Fibroblast of upper back skin (primary cell): ENCODE data around the gene TRIM46.

Source experiments
- DNase-seq: peaks from one replicate; pipeline ENCODE4 v3.0.0-alpha.2; 2013

Gene TRIM46

DNA sequence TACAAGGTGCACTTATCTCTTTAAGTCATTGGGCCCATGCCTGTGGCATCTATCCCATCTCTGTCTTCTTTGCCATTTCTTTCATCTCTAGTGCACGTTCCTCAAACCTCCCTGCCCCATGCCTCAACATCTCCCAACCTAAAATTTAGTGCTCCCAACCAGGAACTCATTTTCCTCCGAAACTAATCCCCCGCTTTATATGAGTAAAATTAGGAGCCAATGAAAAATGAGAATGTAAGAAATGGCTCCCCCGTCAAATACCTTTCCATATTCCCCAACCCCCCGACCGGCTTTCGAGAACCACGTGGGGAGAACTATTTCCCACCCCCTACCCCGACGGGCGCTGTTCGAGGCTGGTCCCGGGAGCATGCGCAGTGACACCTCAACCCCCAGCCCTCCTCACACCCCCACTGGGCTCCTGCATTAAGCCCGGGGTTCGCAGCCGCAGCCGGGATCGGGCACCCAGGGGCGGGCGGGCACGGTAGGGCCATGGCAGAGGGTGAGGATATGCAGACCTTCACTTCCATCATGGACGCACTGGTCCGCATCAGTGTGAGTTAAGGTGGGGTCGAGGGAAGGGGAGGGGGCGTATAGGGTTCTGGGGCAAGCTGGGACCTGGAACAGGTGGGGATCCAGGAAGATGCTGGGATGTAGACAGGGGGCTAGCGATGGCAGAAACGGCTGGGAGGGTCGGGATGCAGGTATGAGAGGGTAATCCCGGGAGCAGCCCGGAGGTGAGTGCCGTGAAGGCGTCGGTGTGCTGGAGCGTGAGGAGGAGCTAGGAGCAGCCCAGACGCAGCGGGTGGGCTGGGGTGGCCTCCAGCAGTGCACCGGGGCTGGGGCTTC lies at the start of gene TRIM46:
Gene TRIM46, plus strand, starts transcription at position 372 of the 846 bp plus-strand sequence. Its CDS starts 118 bp downstream, at position 490.
- DNase-seq: peak; percentile 84

DNA sequence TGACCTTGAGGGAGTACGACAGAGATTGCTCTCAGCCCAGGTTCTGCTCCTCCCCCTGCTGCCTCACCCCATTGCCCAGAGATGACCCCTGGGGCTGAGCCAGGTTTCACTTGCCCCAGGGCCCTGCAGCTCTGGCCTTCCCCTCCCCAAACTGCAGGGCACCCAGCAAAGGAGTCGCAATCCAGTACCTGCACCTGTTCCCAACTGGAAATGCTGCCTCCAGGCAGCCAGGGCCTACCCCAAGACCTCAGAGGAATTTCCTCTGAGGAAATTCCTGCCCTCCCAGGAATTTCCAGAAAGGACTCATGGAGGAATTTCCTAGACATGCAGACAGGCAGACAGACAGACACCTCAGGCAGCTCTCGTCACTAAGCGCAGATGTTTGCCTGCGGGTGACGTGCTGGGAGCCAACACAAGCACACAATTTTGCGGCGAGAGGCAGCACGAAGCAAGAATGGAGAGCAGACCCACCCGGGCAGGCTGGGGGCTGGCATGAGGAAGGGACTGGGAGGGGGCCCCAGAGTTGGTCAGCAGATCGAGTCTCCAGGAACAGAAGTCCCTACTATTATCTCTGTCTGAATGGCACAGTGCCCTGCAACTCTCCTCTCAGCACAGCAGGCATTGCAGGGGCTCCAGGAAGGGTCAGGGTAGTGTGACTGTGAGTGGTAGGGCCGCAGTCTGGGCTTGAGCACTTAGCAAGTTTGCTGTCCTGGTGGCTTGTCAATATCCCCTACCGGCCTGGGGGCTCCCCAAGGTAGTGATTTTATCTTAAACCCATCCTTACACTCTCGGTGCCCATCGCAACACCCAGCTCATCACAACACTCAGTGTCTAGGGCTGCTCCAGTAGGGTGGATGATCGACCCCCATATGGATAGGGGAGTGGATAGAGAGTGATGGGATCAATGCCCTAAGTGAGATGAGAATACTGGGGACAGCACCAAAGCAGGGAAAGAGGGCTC lies 48.9 kb upstream of the TRIM46 start:
- peak; percentile 24 for DNase-seq

DNA sequence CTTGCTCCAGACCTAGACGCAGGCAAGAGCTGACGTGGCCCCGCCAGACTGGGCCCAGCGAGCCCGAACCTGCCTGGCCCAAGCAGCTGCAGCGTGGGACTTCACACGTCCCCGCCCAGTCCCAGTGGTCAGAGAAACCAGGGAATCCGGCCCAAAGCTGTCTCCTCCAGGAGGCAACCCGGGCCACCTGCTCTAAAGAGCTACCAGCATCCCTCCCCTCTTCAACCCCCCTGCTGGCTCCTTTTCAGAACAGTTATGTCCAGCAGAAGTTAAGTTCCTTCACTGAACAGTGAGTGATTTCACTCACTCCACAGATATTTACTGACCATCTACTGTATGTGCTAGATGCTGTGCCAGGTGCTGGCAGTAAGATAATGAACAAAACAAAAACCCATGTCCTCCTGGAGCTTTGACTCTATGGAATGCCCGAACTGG lies 48.1 kb upstream of the TRIM46 start:
- no peak for DNase-seq

DNA sequence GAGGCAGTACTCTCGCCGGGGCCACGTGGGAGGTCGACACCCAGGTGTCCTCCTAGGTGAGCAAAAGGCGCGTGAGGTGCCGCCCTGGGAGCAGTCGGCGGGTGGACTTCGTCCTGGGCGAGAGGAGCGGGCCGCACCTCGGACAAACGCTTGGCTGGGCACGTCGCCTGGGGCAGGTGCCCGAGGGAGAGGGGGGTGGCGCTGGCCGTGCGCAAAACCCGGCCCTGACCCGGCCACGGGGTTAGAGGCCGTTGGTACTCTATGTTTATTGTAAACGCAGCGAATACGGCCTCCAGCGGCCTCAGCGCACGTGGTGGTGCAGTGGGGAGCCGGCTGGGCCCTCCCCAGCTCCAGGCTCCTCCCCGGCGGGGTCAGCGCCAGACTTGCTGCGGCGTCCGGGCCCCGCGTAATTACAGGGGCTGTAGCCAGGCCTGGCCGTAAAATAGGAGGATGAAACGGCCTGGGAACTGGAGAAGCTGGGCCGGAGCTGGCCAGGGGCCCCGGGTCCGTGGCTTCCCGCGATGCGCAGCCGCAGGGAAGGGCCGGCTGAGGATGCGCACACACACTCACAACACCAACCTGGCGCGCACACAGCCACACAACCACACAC lies 47.6 kb upstream of the TRIM46 start:
- DNase-seq: no peak

DNA sequence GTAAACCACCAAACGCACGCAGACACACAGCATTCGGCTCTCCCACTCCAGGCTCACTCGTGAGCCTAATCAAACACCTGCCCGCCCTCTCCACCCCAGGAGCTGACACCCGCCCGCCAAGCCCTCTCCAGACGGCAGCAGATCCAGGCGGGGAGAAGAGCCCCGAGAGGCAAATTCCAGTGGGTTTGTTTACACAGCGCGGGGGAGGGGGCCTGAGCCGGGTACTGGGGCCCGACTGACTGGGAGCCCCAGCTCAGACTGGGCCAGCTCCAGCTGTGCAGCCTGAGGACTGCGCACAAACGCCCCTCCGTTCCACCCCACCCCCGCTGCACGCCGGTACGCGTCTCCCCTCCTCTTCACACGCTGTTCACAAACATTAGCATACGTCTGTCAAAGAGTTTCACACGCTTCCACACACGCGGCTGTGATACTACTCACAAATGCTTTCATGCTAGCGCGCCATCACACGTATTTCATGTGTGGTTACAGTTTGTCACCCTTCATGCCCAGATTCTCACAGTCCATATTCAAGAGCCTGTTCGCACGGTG lies 47.0 kb upstream of the TRIM46 start:
- DNase-seq: no peak

DNA sequence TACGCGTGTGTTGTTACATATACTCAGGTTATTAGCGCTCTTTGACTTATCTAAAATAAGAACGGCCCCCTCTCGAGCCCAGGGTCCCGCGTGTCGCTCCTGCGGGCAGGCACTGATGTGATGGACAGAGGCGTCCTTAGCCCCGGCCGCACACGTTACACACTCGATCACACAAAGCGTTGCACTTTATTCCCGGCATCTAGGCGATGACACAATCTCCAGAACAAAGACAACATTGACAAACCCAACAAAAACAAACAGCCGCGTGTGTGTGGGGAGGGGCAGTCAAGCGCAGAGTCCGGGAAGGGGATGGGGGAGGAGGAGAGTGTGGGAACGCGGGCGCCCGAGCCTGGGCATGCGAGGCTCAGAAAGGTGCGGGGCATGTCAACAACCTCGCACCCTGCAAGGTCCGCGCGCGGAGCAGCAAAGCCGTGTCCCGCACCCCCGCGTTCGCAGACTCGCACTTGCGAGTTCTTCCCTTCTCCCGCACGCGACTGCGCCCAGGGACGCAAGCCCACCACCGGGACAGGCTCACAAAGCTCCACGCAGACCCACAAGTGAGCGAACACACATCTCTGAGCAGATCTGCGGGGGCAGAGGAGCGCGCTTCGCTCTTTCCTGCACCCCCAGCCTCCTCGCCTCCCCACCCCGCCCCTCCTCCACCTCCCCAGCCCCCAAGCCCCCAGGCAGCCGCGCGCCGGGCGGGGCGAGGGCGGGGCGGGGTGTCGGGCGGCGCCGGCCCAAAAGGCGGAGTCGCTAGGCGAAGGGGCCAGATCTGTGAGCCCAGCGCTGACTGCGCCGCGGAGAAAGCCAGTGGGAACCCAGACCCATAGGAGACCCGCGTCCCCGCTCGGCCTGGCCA lies 46.3 kb upstream of the TRIM46 start, which contains the start of gene EFNA1:
Gene EFNA1, plus strand, starts transcription at position 772 of the 862 bp plus-strand sequence. CDS start 102 bp downstream, outside the sequence.
- peak; percentile 11 for DNase-seq

GRCh38 chr1:155127967-155128754 lies 45.5 kb upstream of the TRIM46 start:
- DNase-seq: no peak

GRCh38 chr1:155128755-155129473 lies 44.7 kb upstream of the TRIM46 start:
- DNase-seq: no peak

DNA sequence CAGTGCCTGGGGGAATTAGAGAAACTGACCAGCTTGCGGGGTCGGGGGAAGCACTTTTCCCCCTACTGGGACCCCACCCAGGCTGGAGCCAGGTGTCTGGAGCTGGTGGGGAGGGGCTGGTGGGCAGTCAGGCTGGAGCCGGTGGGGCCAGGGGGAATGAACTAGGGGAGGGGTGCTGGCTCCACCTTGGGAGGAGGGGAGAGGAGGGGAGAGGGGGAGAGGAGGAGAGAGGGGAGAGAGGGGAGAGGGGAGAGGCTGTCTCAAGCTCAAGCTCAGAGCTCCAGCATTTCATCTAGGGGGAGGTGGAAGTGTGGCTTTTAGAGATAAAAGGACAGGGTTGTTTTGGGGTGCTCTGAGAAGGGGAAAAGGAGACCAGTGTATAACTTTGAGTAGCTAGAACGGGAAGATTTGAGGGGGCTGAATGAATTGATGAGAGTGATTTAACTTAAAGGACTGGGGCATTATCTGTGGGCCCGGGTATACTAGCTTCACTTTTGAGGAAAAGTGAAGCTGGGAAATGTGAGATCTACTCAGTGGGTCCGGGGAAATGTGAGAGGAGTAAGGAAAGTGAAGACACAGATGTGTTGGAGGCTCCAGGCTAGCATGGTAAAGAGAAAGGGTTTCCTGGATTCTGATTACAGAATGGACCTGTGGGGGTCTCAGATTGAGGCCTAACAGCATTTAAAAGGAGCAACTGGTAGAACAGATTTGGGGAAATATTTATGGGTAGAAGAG lies 43.2 kb upstream of the TRIM46 start:
- DNase-seq: no peak

DNA sequence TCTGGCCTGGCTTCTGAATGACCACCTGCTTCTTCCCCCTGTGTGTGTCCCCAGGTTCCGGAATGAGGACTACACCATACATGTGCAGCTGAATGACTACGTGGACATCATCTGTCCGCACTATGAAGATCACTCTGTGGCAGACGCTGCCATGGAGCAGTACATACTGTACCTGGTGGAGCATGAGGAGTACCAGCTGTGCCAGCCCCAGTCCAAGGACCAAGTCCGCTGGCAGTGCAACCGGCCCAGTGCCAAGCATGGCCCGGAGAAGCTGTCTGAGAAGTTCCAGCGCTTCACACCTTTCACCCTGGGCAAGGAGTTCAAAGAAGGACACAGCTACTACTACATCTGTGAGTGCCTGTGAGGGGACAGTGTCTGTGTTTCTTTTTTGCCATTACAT lies 42.4 kb upstream of the TRIM46 start:
- no peak for DNase-seq

- DNase-seq: no peak
Measured at GRCh38 chr1:155131856-155132255, 41.8 kb upstream of the TRIM46 start.

- DNase-seq: no peak
Measured at GRCh38 chr1:155133799-155134281, 39.8 kb upstream of the TRIM46 start.

GRCh38 chr1:155134322-155134721 lies 39.3 kb upstream of the TRIM46 start:
- DNase-seq: no peak

DNA sequence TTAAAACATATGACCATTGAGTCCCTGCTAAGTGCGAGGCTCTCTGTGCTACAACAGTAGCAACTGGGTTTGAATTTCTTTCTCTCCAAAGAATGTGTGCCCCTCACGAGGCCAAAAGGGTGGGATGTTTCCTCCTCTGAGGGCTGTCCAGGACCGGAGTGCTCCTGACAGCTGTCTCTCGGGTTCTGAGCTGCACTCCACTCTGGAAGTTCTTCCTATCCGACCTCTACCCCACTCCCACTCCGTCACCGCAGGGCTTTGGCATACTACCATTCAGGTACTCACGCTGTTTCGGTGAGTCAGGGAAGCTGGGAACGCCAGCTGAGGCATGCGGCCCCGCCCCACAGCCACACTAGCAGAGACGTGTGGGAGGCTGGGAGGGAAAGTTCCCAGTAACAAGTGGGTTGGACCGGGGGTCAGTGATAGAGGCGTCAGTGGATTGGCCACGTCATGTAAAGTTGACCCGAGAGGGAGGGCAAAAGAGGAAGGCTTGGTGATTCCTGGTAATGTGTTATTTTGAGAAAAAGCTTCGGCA lies 38.7 kb upstream of the TRIM46 start:
- peak; percentile 92 for DNase-seq

GRCh38 chr1:155135415-155136028 lies 38.1 kb upstream of the TRIM46 start, which contains the start of gene SLC50A1:
SLC50A1 (plus strand) TSS chr1:155135852; CDS start chr1:155135912, 60 bp downstream.
- peak; percentile 93 for DNase-seq

GRCh38 chr1:155136748-155137147 lies 36.9 kb upstream of the TRIM46 start:
- DNase-seq: no peak

DNA sequence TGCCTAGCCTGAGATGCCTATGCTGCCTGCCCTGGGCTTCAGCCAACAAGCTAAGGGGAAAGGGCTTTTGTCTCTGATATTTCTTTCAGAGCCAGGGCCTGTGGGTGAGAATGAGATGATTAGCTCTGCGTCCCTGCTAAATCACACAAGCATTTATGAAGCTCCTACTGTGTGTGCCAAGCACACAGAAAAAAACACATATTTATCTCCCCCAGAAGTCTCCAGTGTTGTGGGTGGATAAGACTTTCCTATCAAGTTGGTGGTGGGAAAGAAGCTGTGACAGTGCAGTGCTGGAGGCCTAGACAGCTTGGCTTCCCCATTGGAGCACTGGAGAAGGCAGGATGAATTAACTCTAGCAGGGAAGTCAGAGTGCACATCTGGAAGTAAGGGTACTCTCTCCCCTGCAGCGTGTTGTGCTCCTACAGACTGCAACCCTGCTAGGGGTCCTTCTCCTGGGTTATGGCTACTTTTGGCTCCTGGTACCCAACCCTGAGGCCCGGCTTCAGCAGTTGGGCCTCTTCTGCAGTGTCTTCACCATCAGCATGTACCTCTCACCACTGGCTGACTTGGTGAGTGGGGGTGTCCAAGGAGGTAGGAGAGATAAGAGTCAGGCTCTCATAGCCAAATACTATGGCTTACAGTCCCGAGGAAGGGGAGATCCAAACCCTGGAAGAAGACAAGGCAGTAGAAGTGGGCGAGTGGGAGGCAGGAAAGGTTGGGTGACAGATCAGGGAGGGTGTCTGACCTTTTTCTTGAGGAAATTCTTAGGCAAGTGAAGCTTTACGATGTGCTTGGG lies 36.3 kb upstream of the TRIM46 start:
- no peak for DNase-seq
